HG02840 (cell line): Measurements from ENCODE around the gene DTD2.
"Not testable (repeated sequence)": the region's sequence is repeated elsewhere in the genome, so short reads cannot be mapped to it uniquely, and the experiment has no call there.

ENCODE experiments used
- ATAC-seq: cut with Tn5 transposase; IDR thresholded peaks from one replicate; pipeline ENCODE4 v1.9.1; 2021; ENCODE audit warnings: mild to moderate bottlenecking, moderate library complexity, moderate number of reproducible peaks; ENCODE audit not compliant: unreplicated experiment, low FRiP score

Gene DTD2

DNA sequence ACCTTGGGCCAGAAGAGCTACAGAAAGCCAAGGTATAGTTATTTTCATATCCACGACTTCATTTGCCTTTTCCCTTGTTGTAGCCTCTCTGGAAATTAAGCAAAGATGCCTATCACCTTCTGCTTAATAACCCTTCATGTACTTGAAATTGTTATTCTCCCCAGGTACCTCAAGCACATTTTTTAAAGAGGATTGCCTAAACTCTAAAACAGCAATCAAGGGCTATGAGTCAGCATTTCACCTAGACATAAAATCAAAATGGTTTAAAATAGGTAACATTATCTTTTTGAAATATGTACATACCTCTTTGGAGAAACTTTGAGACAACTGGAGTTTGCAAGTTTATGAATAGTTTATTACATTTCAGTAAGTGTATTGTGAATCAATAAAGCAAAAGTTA lies 11.6 kb downstream of the DTD2 start:
- no peak for ATAC-seq

DNA sequence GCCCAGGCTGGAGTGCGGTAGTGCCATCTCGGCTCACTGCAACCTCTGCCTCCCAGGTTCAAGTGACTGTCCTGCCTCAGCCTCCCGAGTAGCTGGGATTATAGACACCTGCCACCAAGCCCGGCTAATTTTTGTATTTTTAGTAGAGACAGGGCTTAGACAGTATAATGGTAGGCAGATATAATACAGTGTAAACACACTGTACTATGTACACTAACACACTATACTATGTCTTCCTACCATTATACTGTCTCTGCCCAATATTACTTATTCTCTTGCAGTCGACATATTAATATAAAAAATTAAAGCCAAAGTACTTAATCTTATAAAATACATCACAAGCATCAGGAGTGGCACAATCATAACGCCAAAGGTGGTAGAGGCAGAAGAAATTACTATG lies 15.0 kb downstream of the DTD2 start:
- no peak for ATAC-seq

DNA sequence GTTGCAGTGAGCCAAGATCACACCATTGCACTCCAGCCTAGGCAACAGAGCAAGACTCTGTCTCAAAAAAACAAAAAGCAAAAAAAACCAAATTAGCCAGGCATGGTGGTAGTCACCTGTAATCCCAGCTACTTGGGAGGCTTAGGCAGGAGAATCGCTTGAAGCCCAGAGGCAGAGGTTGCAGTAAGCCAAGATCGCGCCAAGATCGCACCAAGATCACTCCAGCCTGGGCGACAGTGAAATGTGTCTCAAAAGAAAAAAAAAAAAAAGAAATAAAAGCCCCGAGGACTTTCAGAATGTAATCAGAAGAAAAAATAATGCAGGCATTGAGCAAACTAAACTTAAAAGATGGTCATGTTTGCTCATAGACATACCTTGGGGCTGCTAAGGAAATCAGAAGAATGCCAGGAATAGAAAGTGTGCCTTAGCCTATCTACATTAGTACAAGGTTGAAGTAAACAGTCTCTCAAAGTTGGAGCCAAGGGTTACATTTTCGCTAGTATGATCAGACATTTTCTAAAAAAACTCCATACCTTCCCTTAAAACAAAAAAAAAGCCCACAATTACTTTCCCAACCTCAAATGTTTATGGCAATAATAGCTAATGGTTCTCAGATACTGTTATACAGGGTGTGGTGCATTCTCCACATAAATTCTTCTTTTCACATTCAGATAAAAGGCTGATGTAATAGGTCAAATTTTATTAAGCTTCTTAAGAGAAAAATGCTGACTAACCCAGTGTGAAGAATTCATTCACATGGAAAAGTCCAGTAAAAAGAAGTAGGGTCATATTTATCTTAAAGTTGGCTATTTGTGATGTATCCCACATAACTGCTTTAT lies 15.8 kb downstream of the DTD2 start:
- ATAC-seq: no peak

DNA sequence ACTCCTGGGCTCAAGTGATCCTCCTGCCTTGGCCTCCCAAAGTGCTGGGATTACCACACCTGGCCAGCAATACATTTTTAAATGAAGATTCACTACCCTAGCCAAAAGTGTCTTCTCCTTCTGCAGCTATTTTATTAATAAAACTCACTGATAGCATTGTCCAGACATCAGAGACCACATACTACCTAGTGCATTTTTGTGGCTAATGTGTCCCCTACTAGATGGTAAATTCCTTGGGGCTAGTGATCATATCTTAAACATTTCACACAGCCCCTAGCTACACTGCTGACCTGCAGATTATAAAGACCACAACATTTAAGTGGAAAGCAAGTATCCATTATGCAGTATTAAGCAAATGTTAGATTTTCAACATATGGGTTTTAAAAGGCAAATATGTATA lies 17.0 kb downstream of the DTD2 start:
- no peak for ATAC-seq

DNA sequence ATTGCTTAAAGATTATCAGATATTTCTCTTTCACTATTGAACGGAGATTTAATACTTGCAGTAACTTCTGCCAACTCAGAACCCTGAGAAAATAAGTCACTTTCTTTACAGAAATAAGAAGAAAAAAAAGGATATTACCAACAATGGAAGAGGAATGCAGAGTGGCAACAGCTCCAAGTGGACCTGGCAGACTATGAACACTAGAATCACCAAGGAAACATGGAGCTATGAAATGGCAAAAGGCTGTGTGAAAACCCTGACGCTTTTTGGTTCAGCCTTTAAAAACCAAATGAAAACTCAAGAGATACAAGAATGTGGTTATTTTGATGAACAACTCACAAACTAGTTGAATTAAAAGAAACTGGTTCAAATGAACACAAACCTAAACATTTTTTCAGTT lies 17.7 kb downstream of the DTD2 start:
- no peak for ATAC-seq

DNA sequence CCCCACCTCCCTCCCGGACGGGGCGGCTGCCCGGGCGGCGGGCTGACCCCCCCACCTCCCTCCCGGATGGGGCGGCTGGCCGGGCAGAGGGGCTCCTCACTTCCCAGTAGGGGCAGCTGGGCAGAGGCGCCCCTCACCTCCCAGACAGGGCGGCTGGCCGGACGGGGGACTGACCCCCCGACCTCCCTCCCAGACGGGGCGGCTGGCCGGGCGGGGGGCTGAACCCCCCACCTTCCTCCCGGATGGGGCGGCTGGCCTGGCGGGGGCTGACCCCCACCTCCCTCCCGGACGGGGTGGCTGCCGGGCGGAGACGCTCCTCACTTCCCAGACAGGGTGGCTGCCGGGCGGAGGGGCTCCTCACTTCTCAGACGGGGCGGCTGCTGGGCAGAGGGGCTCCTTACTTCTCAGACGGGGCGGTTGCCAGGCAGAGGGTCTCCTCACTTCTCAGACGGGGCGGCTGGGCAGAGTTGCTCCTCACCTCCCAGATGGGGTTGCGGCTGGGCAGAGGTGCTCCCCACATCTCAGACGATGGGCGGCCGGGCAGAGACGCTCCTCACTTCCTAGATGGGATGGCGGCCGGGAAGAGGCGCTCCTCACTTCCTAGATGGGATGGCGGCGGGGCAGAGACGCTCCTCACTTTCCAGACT lies 20.1 kb downstream of the DTD2 start:
- not testable (repeated sequence) for ATAC-seq

DNA sequence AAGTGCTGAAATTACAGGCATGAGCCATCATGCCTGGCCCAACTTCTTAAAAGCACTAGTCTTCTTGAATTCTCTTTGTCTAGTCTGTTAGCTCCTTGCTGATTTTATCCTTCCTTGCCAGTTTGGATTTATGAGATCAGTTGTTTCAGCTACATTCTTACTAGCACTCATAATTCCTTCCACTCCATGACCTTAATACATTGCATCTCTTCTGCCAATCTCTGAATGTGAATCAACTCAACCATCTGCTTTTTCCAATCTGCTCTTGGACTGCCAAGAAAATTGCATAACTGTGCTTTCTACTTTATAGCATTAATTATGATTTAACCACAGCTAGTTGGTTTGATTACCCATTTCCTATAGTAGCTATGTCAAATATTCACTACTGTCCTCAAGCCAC lies 22.0 kb downstream of the DTD2 start:
- ATAC-seq: no peak

DNA sequence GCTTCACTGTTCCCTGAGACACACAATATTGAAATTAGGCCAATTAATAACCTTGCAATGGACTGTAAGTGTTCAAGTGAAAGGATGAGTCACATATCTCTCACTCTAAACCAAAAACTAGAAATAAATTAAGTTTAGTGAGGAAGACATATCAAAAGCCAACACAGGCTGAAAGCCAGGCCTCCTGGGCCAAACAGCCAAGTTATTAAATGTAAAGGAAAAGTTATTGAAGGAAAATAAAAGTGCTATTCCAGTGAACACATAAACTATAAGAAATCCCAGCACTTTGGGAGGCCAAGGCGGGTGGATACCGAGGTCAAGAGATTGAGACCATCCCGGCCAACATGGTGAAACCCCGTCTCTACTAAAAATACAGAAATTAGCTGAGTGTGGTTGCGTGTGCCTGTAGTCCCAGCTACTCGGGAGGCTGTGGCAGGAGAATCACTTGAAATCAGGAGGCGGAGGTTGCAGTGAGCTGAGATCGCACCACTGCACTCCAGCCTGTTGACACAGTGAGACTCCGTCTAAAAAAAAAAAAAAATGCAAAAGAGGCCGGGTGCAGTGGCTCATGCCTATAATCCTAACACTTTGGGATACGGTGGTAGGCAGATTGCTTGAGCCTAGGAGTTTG lies 26.6 kb downstream of the DTD2 start:
- no peak for ATAC-seq

DNA sequence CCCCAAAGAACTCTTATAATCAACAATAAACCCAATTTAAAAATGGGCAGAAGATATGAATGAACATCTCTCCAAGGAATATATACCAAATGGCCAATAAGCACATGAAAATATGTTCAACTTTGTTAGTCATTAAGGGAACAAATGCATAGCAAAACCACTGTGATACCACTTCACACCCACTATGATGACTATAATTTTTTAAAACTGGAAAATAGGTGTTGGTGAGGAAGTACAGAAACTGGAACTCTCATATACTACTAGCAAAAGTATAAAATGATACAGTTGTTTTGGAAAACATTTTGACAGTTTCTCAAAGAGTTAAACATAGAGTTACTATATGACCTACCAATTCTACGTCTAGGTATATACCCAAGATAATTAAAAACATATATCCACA lies 27.5 kb downstream of the DTD2 start:
- no peak for ATAC-seq

DNA sequence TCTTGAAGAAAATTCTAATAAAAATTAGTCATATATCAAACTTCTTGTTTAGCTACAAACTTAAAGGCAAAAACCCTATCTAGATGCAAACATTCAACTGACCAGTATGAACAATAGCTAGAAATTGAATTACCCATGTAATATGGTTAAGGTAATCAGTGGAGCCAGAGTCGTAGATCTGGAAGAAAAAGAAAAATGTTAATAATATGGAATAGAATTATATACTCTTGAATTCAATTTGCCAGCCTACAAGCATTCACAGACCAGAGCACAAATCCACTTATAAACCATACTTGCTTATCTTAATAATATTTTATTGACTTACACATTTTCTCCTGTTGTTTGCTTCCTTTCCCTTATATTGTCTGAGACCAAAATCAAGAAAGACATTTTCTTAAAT lies 29.3 kb downstream of the DTD2 start:
- no peak for ATAC-seq

DNA sequence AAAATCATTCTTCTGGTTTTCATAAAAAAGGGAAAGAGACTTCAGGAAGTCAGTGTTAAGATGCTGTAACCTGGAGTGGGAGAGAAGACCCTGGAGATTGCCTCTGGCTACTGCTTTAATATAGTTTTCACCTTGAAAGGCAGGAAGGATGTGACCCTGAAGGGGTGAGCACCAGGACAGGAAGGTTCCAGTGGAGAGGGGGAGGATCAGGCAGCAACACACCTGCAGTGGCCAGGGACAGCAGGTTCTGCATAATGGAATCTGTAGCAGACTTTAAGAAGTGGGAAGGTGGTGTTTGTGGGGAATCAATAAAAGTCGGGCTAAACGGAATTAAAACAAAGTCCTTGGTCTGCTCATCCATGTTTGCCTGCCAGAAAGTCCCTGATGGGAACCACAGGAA lies 30.6 kb downstream of the DTD2 start:
- ATAC-seq: no peak

DNA sequence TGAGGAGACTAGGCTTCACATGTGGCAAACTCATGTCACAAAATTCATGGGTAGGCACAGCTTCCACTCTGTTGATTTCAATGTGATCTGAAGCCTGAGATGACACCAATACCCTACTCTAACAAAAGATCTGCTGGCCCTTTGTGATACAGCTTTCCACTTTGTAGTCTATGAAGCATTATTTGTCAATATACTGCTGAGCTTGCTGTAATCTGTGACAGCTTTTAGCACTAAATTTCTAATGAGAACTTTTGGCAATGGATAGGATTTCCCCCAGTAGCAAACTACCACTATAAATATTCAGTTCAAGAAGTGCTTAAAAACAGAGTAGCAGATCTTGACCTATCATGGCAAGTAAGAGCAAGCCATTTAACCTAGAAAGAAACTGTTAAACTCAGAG lies 31.4 kb downstream of the DTD2 start:
- no peak for ATAC-seq

DNA sequence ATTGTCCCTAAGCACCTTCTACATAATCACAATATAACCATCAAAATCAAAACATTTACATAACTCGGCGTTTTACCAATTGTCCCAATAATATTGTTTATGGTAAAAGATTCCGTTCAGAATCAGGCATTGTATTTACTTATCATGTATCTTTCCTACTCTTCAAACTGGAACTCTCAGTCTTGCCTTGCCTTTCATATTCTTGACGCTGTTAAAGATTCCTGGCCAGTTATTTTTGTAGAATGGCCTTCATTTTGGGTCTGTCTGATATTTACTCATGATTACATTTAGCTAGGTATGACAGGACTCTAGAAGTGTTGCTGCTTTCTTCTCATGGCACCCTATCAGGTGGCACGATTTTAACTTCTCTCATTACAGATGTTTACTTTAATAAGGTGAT lies 36.1 kb downstream of the DTD2 start:
- ATAC-seq: no peak

DNA sequence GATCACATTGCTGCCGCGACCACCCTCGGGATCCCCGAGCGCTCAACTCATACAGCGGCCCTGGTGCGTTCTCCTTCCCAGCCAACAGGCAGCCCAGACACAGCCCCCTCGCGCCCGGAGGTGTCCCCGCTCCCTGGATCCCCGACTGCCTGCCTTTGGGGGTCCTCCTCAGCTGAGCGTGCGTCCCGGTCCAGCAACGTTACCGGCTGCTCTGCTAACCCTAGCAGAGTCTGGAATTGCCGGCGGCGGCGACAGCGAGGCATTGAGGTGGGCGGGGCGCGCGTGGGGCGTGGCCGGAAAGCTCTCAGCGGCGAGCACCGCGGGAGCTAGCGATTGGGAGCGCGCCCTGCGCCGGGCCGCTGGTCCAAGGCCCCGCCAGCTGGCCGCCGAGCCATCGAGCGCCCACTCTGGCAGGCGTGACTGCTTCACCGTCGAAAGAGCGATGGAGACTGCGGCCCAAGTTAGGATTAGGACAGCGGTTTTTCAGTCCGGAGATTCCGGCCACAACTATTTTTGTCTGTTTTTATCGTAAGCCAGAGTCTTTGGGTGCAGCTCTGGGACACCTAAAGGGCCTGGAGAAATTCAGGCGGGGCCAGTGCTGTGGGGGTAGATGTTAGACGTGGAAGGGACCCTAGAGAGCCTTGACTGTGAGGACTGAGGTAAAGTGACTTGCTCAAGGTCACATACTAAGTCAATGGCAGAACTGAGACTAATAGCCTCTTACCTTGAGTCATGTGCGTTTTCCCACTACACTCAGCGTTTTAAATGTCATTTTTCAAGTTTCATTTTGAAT lies 36.8 kb downstream of the DTD2 start, which contains the start of gene HEATR5A:
Gene HEATR5A (minus strand): TSS at position 232 of the 793 bp plus-strand sequence. CDS start 17,575 bp downstream, outside the sequence.
- ATAC-seq: peak; percentile 96

DNA sequence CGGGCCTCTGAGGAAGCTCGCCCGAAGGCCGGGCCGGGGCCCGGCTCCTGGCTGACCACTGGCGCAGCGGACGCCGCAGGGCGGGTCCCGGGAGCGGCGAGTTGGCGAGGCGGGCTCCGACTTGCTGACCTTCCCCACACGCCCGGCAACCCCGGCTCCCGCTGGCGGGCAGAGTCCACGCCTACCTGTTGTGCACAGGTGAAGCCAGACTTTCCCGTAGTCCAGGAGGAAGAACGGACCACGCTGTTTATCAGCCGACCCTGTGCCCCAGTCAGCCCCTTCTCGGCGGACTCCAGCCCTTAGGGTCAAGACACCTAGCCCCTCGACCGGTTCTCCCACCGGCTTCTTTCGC lies 37.4 kb downstream of the DTD2 start:
- peak; percentile 23 for ATAC-seq

DNA sequence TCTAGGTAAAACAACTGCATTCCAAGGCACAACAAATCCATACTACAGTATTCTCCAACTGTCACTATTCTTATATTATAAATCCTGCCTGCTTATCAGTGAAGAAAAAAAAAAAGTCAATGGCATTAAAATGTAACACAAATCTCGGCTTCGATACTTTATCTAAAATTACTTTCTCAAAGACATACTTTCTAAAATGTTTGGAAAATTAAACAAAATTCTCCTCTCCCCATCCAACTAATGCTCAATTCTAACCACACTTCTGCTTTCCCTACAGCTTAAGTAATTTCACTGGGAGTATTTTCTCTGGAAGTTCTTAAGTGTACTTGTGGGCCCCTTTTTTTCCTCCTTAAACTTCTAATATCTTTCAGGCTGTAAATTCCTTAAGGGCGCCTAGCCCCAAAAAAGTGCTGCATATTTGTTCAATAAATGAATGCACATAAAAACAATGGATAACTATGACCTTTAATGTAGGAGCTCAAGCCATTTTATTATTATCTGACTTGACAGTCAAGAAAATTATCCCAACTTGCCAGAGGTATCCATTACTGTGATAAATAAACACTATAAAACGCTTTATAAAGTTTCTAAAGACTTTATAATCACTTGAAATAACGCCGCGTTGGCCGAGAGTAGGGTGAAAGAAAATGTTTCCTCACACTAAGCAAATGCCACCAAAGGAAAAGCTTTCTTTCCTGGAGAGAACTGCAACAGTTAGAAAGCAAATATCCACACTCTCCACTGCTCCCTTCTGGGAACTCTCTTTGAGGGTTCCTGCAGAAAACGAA lies 37.9 kb downstream of the DTD2 start:
- ATAC-seq: no peak

DNA sequence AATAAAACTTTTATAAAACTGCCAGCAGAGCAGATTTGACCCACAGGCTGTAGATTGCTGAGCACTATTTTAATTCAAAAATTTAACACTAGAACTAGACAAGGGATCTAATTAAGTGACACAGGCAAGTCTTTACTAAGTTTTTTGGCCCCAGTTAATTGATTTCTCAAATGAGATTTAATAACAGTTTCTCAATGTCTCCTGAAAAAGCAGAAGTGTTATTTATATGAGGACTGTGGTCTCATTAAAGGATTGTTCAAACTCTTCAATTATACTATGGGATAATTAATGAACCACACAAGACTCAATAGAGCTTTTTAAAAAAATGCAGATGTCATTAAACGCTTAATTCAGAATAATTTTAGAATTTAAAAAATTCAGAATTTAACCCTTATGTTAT lies 38.9 kb downstream of the DTD2 start:
- no peak for ATAC-seq

DNA sequence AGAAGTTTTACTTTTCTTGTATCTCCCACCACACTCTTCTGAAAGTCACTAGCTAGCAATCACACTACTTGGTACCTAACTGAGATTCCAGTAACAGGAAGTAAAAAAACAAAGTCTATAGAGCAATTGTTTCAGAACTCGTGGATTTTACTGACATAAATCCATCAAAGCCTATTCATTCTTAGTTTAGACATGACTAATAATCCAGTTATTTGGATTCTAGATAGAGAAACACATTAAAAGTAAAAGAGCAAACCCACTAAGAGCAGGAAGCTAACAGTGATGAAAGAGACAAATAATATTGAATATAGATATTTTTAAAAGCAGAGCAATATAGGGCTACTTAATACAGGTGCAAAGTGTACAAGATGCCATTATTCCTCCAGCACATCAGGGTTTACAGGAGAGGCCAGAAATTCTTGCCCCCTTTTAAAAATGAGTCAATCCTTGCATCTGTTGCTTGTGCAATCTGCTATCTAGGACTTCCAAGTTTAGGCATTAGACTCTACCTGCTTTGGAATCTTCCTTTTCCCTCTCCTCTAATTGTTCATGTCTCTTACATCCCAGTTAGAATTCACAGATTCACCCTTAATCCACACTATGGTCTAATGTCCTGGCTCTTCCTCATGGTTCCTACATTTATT lies 43.0 kb downstream of the DTD2 start:
- ATAC-seq: no peak

DNA sequence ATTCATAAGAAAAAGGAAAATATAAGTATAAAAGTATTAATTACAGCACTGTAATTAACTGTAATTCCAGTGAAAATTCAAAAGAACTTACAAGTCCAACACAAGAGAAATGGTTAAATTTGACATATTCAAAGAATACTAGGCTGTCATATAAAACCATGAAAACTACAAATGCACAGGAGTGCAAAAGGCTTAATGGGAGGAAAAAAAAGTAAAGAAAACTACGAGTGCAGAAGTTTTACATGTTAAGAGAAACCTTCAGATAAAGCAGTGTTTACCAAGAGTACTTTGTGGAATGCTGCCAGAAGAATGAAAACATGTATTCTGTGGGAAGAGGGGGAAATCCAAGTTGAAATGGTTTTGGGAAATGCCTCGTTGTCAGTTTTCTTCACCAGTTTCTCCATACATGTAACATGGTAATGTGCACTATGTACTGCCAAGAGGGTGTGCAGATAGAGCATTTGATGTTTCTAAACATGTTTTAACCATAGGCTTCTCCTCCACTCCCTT lies 46.0 kb downstream of the DTD2 start:
- ATAC-seq: no peak
